ENCODE data around the gene SENP7.
"Not testable (repeated sequence)": the region's sequence is repeated elsewhere in the genome, so short reads cannot be mapped to it uniquely, and the experiment has no call there.

Gene SENP7

DNA sequence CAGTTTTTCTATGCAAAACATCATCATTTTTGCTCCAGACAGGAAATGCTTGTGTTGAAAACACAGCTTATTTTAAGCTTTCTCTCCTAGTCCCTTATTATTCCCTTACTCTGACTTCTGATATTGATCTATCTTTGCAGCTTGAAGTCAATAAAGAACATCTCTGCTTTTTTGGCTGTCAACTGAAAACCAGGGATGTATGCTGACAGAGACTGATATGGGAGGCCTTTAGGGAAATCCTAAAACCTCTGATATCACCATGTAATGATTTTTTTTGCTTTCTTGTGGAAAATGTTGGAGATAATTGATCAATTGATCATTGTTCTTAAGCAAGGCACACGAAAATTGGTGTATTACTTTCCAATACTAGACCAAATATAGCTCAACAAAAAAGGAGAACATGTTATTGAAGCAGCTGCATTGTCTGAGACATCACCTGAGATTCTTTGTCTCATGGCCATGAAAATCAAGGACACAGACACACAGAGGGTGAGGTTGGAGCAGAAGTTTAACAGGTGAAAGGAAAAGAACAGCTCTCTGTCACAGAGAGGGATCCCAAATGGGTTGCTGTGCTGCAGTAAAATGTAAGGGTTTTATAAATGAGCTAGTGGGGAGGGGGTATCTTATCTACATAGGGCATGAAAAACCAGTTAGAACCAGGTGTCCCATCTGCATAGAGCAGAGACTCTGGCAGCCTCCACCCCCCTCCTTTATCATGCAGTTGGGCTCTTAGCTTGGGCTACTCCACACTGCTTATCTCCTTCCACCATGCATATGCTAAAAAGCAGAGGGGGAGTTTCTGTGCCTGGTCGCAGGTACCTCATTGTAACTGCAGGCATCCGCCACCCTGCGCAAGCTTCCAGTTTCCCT, 17.0 kb upstream of the SENP7 start:
- no peak overlapping the region for H3K4me3 ChIP-seq (ENCODE audit: low read depth, low read length)
- DNase-seq (ENCODE audit: low read depth): no peak

DNA sequence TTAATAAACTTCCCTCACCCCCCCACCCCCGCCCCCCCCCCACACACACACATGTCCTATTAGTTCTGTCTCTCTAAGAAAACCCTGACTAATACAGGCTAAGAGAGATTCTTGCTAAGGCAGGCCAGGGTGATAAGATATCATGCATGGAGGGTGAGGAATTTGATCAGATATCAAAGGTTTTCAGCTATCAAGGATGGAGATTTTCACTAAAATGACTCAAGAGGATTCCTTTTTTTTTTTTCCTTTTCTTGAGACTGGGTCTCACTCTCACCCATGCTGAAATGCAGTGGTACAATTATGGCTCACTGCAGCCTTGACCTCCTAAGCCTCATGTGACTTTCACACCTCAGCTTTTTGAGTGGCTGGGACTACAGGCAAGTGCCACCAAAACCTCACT, 14.9 kb upstream of the SENP7 start:
- H3K4me3 ChIP-seq (ENCODE audit: low read depth, low read length): no peak overlapping the region
- no peak for DNase-seq (ENCODE audit: low read depth)

DNA sequence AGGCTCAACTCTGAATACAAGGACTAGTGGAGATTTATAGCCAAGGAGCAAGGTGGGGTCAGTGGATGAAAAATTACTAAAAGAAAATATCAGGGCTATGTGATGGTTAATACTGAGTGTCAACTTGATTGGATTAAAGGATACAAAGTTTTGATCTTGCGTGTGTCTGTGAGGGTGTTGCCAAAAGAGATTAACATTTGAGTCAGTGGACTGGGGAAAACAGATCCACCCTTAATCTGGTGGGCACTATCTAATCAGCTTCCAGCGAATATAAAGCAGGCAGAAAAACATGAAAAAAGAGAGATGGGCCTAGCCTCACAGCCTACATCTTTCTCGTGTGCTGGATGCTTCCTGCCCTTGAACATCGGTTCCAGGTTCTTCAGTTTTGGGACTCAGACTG, 14.4 kb upstream of the SENP7 start:
- DNase-seq (ENCODE audit: low read depth): no peak
- no peak overlapping the region for H3K4me3 ChIP-seq (ENCODE audit: low read depth, low read length)

DNA sequence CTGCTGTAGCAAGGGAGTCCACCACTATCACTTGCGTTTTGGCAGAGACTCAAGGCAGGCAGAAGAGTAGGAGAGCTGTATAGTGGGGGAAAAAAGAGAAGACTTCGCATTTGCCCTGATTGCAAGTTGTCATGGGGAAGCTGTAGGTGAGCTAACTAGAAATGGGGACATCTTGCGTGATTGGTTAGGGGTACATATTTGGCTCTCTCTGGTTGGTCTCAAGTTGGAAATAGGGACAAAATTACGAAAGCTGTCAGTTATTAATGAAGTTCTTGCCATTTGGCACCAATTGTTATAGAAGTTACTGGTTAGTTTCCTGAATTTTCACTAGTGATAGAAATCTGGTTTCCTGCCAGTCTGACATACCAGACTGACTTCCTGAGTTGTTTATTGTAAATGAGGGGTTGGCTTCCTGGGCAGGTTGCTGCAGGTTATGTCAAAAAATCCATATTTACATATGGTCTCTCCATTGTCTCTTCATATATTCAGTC, 8.2 kb upstream of the SENP7 start:
- no peak overlapping the region for H3K4me3 ChIP-seq (ENCODE audit: low read depth, low read length)
- DNase-seq (ENCODE audit: low read depth): no peak

DNA sequence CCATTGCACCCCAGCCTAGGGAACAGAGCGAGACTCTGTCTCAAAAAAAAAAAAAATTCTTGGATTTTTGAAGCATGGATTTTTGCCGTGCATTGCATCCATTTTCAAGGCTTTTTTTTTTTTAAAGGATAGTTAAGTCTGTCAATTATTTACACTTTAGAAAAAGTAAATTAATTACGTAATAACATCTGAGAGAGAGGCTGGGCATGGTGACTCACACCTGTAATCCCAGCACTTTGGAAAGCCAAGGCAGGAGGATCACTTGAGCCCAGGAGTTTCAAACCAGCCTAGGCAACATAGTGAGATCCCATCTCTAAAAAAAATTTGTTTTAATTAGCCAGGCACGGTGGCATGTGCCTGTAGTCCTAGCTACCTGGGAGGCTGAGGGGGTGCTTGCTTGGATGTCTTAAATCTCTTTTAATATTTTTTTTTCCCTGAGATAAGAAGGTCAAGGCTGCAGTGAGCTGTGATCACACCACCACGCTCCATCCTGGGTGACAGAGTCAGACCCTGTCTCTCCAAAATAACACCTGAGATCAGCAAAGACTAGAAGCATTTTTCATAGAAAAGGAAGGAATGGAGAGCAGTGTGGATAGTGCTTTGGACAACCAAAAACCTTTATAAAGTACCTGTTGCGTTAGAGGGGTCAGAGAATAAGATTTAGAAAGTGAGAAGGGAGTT, 6.8 kb upstream of the SENP7 start:
- no peak overlapping the region for H3K4me3 ChIP-seq (ENCODE audit: low read depth, low read length)
- no peak for DNase-seq (ENCODE audit: low read depth)

DNA sequence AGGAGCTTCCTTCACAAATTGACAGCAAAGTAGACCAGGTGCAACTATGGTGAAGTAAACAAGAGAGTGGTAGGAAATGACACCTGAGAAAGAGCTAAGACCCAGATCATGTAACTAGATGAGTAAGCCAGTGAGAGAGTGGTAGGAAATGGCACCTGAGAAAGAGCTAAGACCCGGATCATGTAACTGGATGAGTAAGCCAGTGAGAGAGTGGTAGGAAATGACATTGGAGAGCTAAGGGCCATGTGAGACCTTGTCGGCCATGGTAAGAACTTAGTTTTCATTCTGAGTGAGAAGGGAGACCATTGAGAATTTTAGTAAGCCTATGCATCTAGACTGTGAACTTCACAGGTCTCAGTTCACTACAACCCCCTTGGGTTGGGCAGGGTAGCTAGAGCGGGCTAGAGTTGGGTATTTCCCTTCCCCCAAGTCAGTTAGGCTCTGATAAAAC, 5.4 kb upstream of the SENP7 start:
- no peak overlapping the region for H3K4me3 ChIP-seq (ENCODE audit: low read depth, low read length)
- DNase-seq (ENCODE audit: low read depth): no peak

DNA sequence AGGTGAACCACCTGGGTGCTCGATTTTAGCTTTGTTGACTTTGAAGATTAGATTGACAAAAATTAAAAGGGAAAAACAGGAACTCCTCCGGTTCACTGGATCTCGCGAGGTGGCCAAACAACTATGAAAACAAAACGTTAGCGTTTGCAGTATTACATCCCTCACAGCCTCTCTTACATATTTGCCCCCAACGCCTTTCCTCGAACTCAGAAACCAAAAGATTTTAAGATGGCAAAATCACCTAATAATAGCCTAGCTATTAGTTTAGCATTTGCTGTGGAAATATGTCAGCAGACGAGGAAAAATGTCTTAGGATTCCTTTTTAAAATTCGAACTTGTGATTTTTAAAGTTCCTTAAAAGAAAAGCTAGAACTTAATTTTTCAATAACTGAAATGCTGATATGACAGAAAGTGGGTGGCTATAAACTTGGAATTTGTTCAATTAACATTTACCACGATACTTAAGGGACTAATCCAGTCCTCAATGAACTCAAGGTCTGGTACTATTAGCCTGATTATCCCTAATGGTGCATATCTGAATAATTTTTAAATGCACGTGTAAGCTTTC, 491 bp upstream of the SENP7 start:
- H3K4me3 ChIP-seq (ENCODE audit: low read depth, low read length): peak overlapping the region; percentile 76
- DNase-seq (ENCODE audit: low read depth): no peak

DNA sequence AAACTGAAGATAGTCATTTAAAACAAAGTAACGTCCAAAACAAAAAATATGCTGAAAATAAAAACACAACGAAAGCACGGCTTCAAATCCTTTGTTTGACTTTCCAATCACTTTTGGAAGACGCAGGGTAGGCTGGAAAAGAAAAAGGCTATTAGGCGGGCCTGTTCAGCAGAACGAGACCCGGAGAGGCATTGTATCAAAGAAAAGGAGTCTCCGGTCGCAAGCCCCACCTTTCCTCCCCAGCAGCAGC, 691 bp downstream of the SENP7 start:
- H3K4me3 ChIP-seq (ENCODE audit: low read depth, low read length): peak overlapping the region; percentile 76
- no peak for DNase-seq (ENCODE audit: low read depth)

DNA sequence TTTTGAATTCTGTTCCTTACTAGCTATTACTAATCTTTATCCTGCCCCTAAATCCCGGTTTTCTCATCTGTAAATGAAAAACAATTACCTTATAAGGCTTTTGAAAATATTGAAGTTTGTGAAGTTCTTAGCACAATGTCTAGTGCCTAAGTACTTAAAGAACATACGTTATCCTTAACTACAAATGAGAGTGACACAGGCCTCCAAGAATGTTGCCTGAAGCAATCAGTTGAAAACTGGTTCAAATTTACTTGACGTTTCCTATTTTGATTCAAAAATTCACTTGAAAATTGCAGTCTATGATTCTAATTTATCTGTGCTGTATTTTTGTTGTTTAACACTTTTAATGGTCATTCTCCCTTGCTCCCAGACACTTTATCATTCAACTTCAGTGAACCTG, 3.2 kb downstream of the SENP7 start:
- no peak for DNase-seq (ENCODE audit: low read depth)
- no peak overlapping the region for H3K4me3 ChIP-seq (ENCODE audit: low read depth, low read length)

DNA sequence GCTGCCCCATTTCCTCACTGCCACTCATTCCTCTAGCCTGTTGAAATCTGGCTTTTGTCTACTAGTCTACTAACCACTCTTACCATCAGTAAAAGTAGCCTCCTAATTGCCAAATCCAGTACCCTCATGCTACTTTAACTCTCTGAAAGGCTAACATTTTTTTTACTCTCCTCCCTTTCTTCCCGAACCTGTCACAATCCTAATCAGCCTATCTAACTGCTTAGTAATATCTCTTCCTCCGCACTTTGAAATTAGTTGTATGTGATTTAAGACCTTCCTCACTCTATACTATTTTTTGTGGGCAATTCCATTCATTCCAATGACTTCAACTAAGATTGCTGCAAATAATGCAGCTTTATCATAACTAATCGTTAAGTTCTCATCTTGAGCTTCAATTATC, 3.7 kb downstream of the SENP7 start:
- DNase-seq (ENCODE audit: low read depth): no peak

DNA sequence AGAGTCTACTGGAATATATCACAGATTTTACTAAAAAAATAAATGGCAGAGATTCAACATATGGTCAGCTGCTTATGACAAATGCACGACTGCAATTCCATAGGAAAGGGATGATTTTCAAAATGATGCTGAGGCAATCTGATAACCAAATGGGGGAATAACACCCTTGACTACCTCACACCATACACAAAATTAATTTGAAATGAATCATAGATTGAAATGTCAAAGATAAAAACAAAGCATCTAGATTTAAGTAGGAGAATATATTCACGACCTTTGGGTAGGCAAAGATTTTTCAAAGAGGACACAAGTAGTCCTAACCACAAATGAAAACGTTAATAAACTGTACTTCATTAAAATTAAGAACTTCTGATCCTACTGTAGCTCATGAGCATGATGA, 11.2 kb downstream of the SENP7 start:
- H3K4me3 ChIP-seq (ENCODE audit: low read depth, low read length): no peak overlapping the region
- DNase-seq (ENCODE audit: low read depth): no peak

More for the DNA sequence above, 3.7 kb downstream of the SENP7 start:
- H3K4me3 ChIP-seq (ENCODE audit: low read depth, low read length): no peak overlapping the region

DNA sequence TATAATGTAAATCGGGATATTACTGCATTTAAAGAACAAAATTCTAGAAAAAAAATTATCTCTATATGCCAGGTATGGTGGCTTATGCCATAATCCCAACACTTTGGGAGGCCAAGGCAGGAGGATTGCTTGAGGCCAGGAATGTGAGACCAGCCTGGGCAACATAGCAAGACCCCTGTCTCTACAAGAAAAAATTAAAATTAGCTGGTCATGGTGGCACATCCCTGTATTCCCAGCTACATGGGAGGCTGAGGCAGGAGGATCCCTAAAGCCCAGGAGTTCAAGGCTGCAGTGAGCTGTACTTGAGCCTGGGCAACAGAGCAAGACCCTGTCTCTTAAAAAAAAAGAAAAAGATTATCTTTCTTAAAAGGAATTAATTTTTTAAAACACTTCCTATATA, 12.8 kb downstream of the SENP7 start:
- H3K4me3 ChIP-seq (ENCODE audit: low read depth, low read length): no peak overlapping the region
- no peak for DNase-seq (ENCODE audit: low read depth)

DNA sequence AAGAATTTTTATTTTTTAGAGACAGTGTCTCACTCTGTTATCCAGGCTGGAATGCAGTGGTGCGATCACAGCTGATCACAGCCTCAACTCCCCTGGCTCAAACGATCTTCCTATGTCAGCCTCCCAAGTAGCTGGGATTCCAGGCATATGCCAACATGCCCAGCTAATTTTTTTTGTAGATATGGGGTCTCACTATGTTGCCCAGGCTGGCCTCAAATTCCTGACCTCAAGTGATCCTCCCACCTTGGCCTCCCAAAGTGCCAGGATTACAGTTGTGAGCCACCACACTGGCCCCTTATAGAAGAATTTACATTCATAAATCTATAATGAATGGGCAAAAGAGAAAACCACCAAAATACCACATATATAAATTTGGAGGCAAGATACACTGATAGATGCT, 15.2 kb downstream of the SENP7 start:
- no peak for DNase-seq (ENCODE audit: low read depth)
- no peak overlapping the region for H3K4me3 ChIP-seq (ENCODE audit: low read depth, low read length)

DNA sequence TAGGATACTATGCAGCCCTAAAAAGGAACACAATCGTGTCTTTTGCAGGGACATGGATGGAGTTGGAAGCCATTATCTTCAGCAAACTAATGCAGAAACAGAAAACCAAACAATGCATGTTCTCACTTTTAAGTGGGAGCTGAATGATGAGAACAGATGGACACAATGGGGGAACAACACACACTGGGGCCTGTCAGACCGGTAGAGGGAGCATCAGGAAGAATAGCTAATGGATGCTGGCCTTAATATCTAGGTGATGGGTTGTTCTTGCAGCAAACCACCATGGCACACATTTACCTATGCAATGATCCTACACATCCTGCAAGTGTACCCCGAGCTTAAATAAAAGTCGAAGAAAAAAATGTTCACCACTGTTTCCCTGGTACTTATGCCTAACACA, 17.5 kb downstream of the SENP7 start:
- DNase-seq (ENCODE audit: low read depth): no peak
- H3K4me3 ChIP-seq (ENCODE audit: low read depth, low read length): no peak overlapping the region

DNA sequence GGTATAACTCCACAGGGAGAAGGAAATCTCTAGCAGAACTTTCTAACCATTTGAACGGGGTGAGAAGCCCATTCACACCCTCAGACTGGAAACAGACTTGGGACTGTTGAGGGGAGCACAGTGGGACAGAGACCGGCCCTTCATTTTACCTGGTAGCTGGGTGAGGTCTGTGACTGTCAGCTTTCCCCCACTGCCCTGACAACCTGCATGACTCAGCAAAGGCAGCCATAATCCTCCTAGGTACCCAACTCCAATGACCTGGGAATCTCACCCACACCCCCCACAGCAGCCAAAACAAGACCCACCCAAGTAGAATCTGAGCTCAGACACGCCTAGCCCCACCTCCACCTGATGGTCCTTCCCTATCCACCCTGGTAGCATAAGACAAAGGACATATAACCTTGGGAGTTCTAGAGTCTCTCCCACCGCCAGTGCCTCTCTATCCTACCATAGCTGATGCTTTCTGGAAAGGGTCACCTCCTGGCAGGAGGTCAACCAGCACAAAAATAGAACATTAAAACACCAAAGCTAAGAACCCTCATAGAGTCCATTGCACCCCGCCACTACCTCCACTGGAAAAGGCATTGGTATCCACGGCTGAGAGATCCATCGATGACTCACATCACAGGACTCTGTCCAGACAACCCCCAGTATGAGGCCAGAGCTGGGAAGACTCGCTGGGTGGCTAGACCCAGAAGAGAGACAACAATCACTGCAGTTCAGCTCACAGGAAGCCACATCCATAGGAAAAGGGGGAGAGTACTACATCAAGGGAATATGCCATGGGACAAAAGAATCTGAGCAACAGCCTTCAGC, 28.0 kb downstream of the SENP7 start:
- no peak overlapping the region for H3K4me3 ChIP-seq (ENCODE audit: low read depth, low read length)
- DNase-seq (ENCODE audit: low read depth): no peak

DNA sequence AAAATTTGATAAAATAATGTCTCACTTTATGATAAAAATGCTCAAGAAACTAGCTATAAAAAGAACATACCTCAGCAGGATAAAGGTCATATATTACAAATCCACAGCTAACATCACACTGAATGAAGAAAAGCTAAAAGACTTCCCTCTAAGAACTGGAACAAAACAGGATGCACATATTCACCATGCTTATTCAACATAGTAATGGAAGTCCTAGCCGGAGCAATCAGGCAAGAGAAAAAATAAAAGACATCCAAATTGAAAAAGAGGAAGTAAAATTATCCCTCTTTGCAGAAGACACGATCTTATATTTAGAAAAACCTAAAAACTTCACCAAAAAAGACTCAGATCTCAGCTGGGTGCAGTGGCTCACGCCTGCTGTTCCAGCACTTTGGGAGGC, 34.0 kb downstream of the SENP7 start:
- H3K4me3 ChIP-seq (ENCODE audit: low read depth, low read length): no peak overlapping the region
- no peak for DNase-seq (ENCODE audit: low read depth)

DNA sequence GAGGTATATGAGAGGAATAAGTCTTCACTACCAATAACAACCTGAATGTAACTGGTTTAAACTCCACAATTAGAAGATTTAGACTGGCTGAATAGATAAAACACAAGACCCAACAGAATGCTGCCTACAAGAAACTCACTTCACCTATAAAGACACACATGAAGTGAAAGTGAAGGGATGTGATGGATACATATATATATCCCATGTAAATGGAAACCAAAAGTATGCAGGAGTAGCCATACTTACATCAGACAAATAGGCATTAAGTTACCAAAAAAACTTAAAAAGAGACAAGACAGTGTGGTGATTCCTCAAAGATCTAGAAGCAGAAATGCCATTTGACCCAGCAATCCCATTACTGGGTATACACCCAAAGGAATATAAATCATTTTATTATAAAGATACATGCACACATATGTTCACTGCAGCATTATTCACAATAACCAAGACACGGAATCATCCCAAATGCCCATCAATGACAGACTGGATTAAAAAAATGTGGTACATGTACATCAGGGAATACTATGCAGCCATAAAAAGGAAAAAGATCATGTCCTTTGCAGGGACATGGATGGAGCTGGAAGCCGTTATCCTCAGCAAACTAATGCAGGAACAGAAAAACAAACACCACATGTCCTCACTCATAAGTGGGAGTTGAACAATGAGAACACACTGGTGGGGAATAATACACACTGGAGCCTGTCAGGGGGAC, 38.0 kb downstream of the SENP7 start:
- not testable (repeated sequence) for DNase-seq (ENCODE audit: low read depth); H3K4me3 ChIP-seq (ENCODE audit: low read depth, low read length)

DNA sequence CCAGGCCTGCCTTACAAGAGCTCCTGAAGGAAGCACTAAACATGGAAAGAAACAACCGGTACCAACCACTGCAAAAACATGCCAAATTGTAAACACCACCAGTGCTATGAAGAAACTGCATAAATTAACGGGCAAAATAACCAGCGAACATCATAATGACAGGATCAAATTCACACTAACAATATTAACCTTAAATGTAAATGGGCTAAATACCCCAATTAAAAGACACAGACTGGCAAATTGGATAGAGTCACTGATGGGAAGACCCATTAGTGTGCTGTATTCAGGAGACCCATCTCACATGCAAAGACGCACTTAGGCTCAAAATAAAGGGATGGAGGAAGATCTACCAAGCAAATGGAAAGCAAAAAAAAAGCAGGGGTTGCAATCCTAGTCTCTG, 44.3 kb downstream of the SENP7 start:
- H3K4me3 ChIP-seq (ENCODE audit: low read depth, low read length); DNase-seq (ENCODE audit: low read depth): not testable (repeated sequence)

DNA sequence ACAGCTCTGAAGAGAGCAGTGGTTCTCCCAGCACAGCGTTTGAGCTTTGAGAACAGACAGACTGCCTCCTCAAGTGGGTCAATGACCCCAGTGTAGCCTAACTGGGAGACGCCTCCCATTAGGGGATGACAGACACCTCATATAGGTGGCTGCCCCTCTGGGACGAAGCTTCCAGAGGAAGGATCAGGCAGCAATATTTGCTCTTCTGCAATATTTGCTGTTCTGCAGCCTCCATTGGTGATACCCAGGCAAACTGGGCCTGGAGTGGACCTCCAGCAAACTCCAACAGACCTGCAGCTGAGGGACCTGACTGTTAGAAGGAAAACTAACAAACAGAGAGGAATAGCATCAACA, 45.7 kb downstream of the SENP7 start:
- H3K4me3 ChIP-seq (ENCODE audit: low read depth, low read length); DNase-seq (ENCODE audit: low read depth): not testable (repeated sequence)

Measured in skeletal muscle cell (primary cell).